SK-N-MC (cell line): ENCODE data around the gene WDFY4.

Experiments
- EZH2 ChIP-seq: fragments of 200-600 bp; sonication (generic); IDR thresholded peaks from one replicate; pipeline ENCODE4 v1.6.1; 2017; ENCODE audit warnings: antibody characterized with exemption
- FOXP2 ChIP-seq: optimal IDR thresholded peaks from 2 replicates; pipeline ENCODE3; 2011; ENCODE audit warnings: mild to moderate bottlenecking, moderate library complexity; ENCODE audit not compliant: insufficient read depth; ENCODE audit errors: extremely low read length, control extremely low read depth
- POLR2AphosphoS5 ChIP-seq: IDR thresholded peaks from 2 replicates; pipeline ENCODE4 v1.6.1; 2012; ENCODE audit warnings: mild to moderate bottlenecking, low read depth, low read length, borderline replicate concordance

DNA sequence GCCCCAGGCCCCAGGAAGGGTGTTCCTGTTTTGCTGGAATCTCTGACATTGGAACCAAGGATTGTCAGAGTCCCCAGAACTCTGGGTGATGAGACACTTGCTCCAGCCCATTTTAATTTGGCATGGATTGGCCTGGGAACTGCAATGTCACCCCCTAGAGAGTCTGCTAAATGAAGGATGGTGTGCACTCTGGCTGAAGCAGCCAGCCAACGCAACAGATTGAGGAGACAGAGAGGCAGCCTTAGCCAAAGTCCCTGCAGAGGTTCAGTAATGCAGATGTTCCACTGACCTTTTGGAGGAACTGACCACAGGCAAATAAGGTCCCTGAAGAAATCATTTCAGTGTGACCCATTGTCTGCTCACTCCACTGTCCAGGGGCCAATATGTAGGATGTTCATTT is 241.6 kb downstream of the WDFY4 start:
- no peak for TF ChIP-seq EZH2
- TF ChIP-seq POLR2AphosphoS5 = no peak
- no peak for TF ChIP-seq FOXP2
